IMR-90 (cell line): ENCODE results near the gene TUSC2. TPM values are rescaled to one million over a fixed set of nuclear protein-coding genes. Genes with fewer than 3 reads are reported as not detected.

Experiments
- ATAC-seq: fragments of 200-7000 bp; cut with Tn5 transposase; 2 replicates; pipeline ENCODE4 v1.9.1; 2020; ENCODE audit warnings: low read depth, mild to moderate bottlenecking, moderate library complexity
- BruUV-seq: library from RNA; stranded (reverse); fragments of 400-500 nt; replicated peaks from 2 replicates; lab custom pipeline; 2021; lab: Mats Ljungman, UMichigan
- CTCF ChIA-PET: fragments of 300-600 bp; formaldehyde crosslinking; extraction: SDS; loops from one replicate; lab custom pipeline; 2021; ENCODE audit warnings: antibody characterized with exemption; lab: Yijun Ruan, JAX
- POLR2A ChIA-PET: fragments of 300-600 bp; sonication (Branson Sonifier 250); formaldehyde crosslinking; loops from one replicate; lab custom pipeline; 2022; ENCODE audit warnings: antibody characterized with exemption; ENCODE audit not compliant: unreplicated experiment; lab: Charles Lee
- DNase-seq: peaks from one replicate; pipeline ENCODE4 v3.0.0; 2013
- H2AFZ ChIP-seq: replicated peaks from 2 replicates; pipeline ENCODE3; 2013; ENCODE audit warnings: low read length, mild to moderate bottlenecking; ENCODE audit not compliant: poor library complexity
- H2AK5ac ChIP-seq: 2 replicates; pipeline ENCODE4 v1.6.1; 2013; ENCODE audit warnings: low read depth, low read length, inconsistent platforms
- H2AK9ac ChIP-seq: replicated peaks from 2 replicates; pipeline ENCODE3; 2013; ENCODE audit warnings: mild to moderate bottlenecking, low read depth, low read length, moderate library complexity; ENCODE audit not compliant: poor library complexity
- H2BK120ac ChIP-seq: 2 replicates; pipeline ENCODE4 v1.6.1; 2013; ENCODE audit warnings: low read depth, low read length, inconsistent platforms
- H2BK15ac ChIP-seq: 3 replicates; pipeline ENCODE4 v1.6.1; 2013; ENCODE audit warnings: low read depth, low read length, inconsistent platforms
- H2BK20ac ChIP-seq: 2 replicates; pipeline ENCODE4 v1.6.1; 2013; ENCODE audit warnings: low read depth, mild to moderate bottlenecking, inconsistent platforms, low read length, moderate library complexity
- H2BK5ac ChIP-seq: 2 replicates; pipeline ENCODE4 v1.6.1; 2013; ENCODE audit warnings: mild to moderate bottlenecking, low read depth, low read length, inconsistent platforms; ENCODE audit not compliant: poor library complexity, severe bottlenecking
- H3K14ac ChIP-seq: replicated peaks from 2 replicates; pipeline ENCODE4 v1.6.1; 2013; ENCODE audit warnings: low read depth, low read length, inconsistent platforms
- H3K18ac ChIP-seq: 2 replicates; pipeline ENCODE4 v1.6.1; 2013; ENCODE audit warnings: low read depth, low read length, control low read depth
- H3K23ac ChIP-seq: 2 replicates; pipeline ENCODE4 v1.6.1; 2013; ENCODE audit warnings: low read depth, low read length, inconsistent platforms
- H3K27ac ChIP-seq: 2 replicates; pipeline ENCODE4 v1.5.1; 2013; ENCODE audit warnings: mild to moderate bottlenecking, control low read depth, low read length; ENCODE audit not compliant: insufficient read depth
- H3K27me3 ChIP-seq: 2 replicates; pipeline ENCODE4 v1.6.1; 2013; ENCODE audit warnings: low read length; ENCODE audit not compliant: control insufficient read depth, insufficient read depth
- H3K36me3 ChIP-seq: 2 replicates; pipeline ENCODE4 v1.6.1; 2013; ENCODE audit warnings: low read length, mixed read lengths; ENCODE audit not compliant: control insufficient read depth, insufficient read depth
- H3K4ac ChIP-seq: 2 replicates; pipeline ENCODE4 v1.6.1; 2013; ENCODE audit warnings: low read depth, low read length, inconsistent platforms
- H3K4me1 ChIP-seq: 2 replicates; pipeline ENCODE4 v1.6.1; 2013; ENCODE audit warnings: low read length, mixed read lengths; ENCODE audit not compliant: control insufficient read depth, insufficient read depth
- H3K4me2 ChIP-seq: 2 replicates; pipeline ENCODE4 v1.6.1; 2013; ENCODE audit warnings: low read depth, mild to moderate bottlenecking, control low read depth, low read length, moderate library complexity
- H3K4me3 ChIP-seq: 2 replicates; pipeline ENCODE4 v1.5.1; 2013; ENCODE audit warnings: low read depth, mild to moderate bottlenecking, control low read depth, low read length, moderate library complexity; ENCODE audit not compliant: insufficient read depth
- H3K56ac ChIP-seq: 2 replicates; pipeline ENCODE4 v1.6.1; 2013; ENCODE audit warnings: low read length, inconsistent platforms; ENCODE audit not compliant: insufficient read depth; ENCODE audit errors: extremely low read depth
- H3K79me1 ChIP-seq, 2 experiments: 2 replicates each; pipeline ENCODE4 v1.6.1; 2013; ENCODE audit warnings: low read length in 2 of 2, inconsistent platforms in 1 of 2, low read depth in 1 of 2
- H3K9ac ChIP-seq: 2 replicates; pipeline ENCODE4 v1.6.1; 2013; ENCODE audit warnings: low read depth, low read length, control low read depth
- H3K9me1 ChIP-seq: 2 replicates; pipeline ENCODE4 v1.6.1; 2013; ENCODE audit warnings: low read length, inconsistent platforms; ENCODE audit not compliant: insufficient read depth
- H3K9me3 ChIP-seq: 2 replicates; pipeline ENCODE4 v1.6.1; 2013; ENCODE audit warnings: low read length; ENCODE audit not compliant: control insufficient read depth, insufficient read depth
- H4K20me1 ChIP-seq: 2 replicates; pipeline ENCODE4 v1.6.1; 2013; ENCODE audit warnings: low read length, inconsistent platforms; ENCODE audit not compliant: insufficient read depth
- H4K5ac ChIP-seq: 2 replicates; pipeline ENCODE4 v1.6.1; 2013; ENCODE audit warnings: mild to moderate bottlenecking, low read depth, low read length, control low read depth
- H4K8ac ChIP-seq, 2 experiments: 2 replicates each; pipeline ENCODE4 v1.6.1; 2013; ENCODE audit warnings: low read depth in 2 of 2, low read length in 2 of 2, control low read depth in 1 of 2, inconsistent platforms in 1 of 2
- H4K91ac ChIP-seq: 2 replicates; pipeline ENCODE4 v1.6.1; 2013; ENCODE audit warnings: low read depth, low read length, inconsistent platforms; ENCODE audit not compliant: insufficient read depth
- BHLHE40 ChIP-seq: fragments of 150-350 bp; IDR thresholded peaks from 2 replicates; pipeline ENCODE4 v1.6.1; 2016; ENCODE audit warnings: mild to moderate bottlenecking, low read depth, low read length
- CEBPB ChIP-seq: IDR thresholded peaks from 2 replicates; pipeline ENCODE4 v1.6.1; 2012; ENCODE audit warnings: low read depth, low read length, improper control_type of control experiment
- CHD1 ChIP-seq: IDR thresholded peaks from 2 replicates; pipeline ENCODE4 v1.6.1; 2012; ENCODE audit warnings: low read depth, low read length, improper control_type of control experiment
- CTCF ChIP-seq: conservative IDR thresholded peaks from 2 replicates; pipeline ENCODE4 v1.5.1; 2012; ENCODE audit warnings: mild to moderate bottlenecking, low read depth, low read length, improper control_type of control experiment
- ELK1 ChIP-seq: fragments of 150-350 bp; IDR thresholded peaks from 2 replicates; pipeline ENCODE4 v1.6.1; 2016; ENCODE audit warnings: low read depth, mild to moderate bottlenecking, low read length, moderate library complexity, borderline replicate concordance
- FOS ChIP-seq: fragments of 150-350 bp; IDR thresholded peaks from 2 replicates; pipeline ENCODE4 v1.6.1; 2016; ENCODE audit warnings: low read depth, low read length
- MAFK ChIP-seq: IDR thresholded peaks from 2 replicates; pipeline ENCODE4 v1.6.1; 2012; ENCODE audit warnings: low read depth, low read length, improper control_type of control experiment
- MAZ ChIP-seq: IDR thresholded peaks from 2 replicates; pipeline ENCODE4 v1.6.1; 2012; ENCODE audit warnings: low read depth, mild to moderate bottlenecking, low read length, improper control_type of control experiment, moderate library complexity, borderline replicate concordance
- MXI1 ChIP-seq: IDR thresholded peaks from 2 replicates; pipeline ENCODE4 v1.6.1; 2012; ENCODE audit warnings: low read depth, mild to moderate bottlenecking, low read length, moderate library complexity, borderline replicate concordance
- NFE2L2 ChIP-seq: fragments of 150-350 bp; IDR thresholded peaks from 2 replicates; pipeline ENCODE4 v1.6.1; 2016; ENCODE audit warnings: low read depth, mild to moderate bottlenecking, low read length
- POLR2A ChIP-seq: IDR thresholded peaks from 2 replicates; pipeline ENCODE4 v1.6.1; 2012; ENCODE audit warnings: mild to moderate bottlenecking, low read depth, low read length
- RAD21 ChIP-seq: IDR thresholded peaks from 2 replicates; pipeline ENCODE4 v1.6.1; 2012; ENCODE audit warnings: low read length, improper control_type of control experiment
- RCOR1 ChIP-seq: IDR thresholded peaks from 2 replicates; pipeline ENCODE4 v1.6.1; 2012; ENCODE audit warnings: mild to moderate bottlenecking, low read length, improper control_type of control experiment; ENCODE audit not compliant: insufficient replicate concordance
- RFX5 ChIP-seq: IDR thresholded peaks from 2 replicates; pipeline ENCODE4 v1.8.0; 2012; ENCODE audit warnings: low read depth, mild to moderate bottlenecking, low read length, moderate library complexity
- SMC3 ChIP-seq: fragments of 150-350 bp; IDR thresholded peaks from 2 replicates; pipeline ENCODE4 v1.6.1; 2016; ENCODE audit warnings: low read depth, mild to moderate bottlenecking, antibody characterized with exemption, low read length, moderate library complexity
- WGBS, 2 experiments: methylation state at CpG; one replicate each; pipeline versions ENCODE4 v1.1.5 to v1.1.7; 2013; ENCODE audit warnings: missing lambda C conversion rate in 2 of 2; ENCODE audit not compliant: insufficient read length in 1 of 2; ENCODE audit errors: extremely low coverage in 2 of 2; 5-methylcytosine and 5-hydroxymethylcytosine counted together
- dilution Hi-C: fragments of 300-500 bp; cut with HindIII; formaldehyde crosslinking; loops from one replicate; pipeline ENCODE4 v1.14.3; 2018; ENCODE audit warnings: low sequenced_read_pairs; ENCODE audit not compliant: unreplicated experiment
- in situ Hi-C: fragments of 300-500 bp; cut with MboI; formaldehyde crosslinking; loops from 3 replicates; pipeline ENCODE4 v1.14.3; 2019; ENCODE audit warnings: low sequenced_read_pairs, inconsistent platforms, mixed read lengths
- intact Hi-C: fragments of 100-400 bp; cut with micrococcal nuclease; formaldehyde crosslinking; loops from 2 replicates; pipeline ENCODE4 v1.10.0; 2022
- polyA plus RNA-seq, 3 experiments: library from polyadenylated mRNA; depleted of rRNA; stranded (reverse); fragments of >200 nt; gene quantifications; 2 replicates each; pipeline ENCODE4 v1.2.3, GENCODE V29; 2012; ENCODE audit warnings: low replicate concordance in 1 of 3
- total RNA-seq: library from RNA; depleted of rRNA; stranded (reverse); fragments of >200 nt; gene quantifications from 2 replicates; pipeline ENCODE4 v1.2.3, GENCODE V29; 2012
- TF ChIP-seq, protein P1 (sequence below): fragments of 150-350 bp; IDR thresholded peaks from 2 replicates; pipeline ENCODE4 v1.6.1; 2017; ENCODE audit warnings: mild to moderate bottlenecking, antibody characterized with exemption, low read length, low read depth

Gene TUSC2
- total and polyA plus RNA-seq, 2 of the 4 experiments (the other 2 are of a cell fraction): 13.4 to 24.0 TPM

DNA sequence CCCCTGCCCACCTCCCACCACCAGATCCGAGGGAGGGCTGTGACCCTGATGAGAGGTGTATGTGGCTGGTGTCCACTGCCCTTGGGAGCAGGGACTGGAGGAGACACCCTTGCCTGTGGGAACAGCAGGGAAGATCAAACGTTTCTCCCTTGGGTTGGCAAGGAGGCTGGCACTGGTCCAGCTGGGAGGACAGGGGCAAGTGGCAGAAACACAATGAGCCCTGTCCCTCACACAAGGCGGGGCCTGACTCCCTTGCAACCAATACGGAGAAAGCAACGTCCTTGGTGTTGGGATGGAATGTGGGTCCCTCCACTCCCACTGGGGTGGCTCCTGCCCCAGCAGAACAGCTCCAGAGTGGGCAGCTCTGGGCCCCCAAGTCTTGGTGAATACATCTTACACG is 10.7 kb downstream of the TUSC2 start:
- Histone ChIP-seq H4K20me1 (0 out of 2 replicates have a peak, but pooled peaks cover 18% of the 10 kb centered on the region), H4K8ac (no peak overlapping the region), H3K56ac (no peak overlapping the region), H2AFZ (no peak overlapping the region), H3K23ac (no peak overlapping the region), H2AK5ac (peak overlapping the region; percentile 5; the same call in 1 of the 2 replicates), H3K4me3 (no peak overlapping the region), H3K79me1 (peaks cover 29 to 56% of the 10 kb centered on the region in 2 experiments), H2BK20ac (no peak overlapping the region), H3K9me3 (no peaks in the 10 kb centered on the region), H2AK9ac (peak overlapping the region; percentile 68), H3K4ac (no peak overlapping the region; the same call in 1 of the 2 replicates), H3K9ac (no peak overlapping the region), H4K5ac (no peak overlapping the region), H3K4me2 (no peak overlapping the region), H3K4me1 (peaks cover 22% of the 10 kb centered on the region), H2BK120ac (no peak overlapping the region), H4K91ac (no peak overlapping the region), H3K36me3 (peaks cover 38% of the 10 kb centered on the region), H3K27me3 (no peaks in the 10 kb centered on the region), H2BK15ac (no peak overlapping the region), H3K27ac (no peak overlapping the region), H3K14ac (no peak overlapping the region), H2BK5ac (no peak overlapping the region), H3K18ac (no peak overlapping the region), H3K9me1 (peaks cover 23% of the 10 kb centered on the region)
- DNase-seq (no peak), ATAC-seq (no peak)
- in situ Hi-C loops: no loop called here
- no TSS peak for BruUV-seq
- TF ChIP-seq RCOR1 (no peak), CHD1 (no peak), FOS (no peak), SMC3 (no peak), POLR2A (no peak), BHLHE40 (no peak), ELK1 (no peak), RAD21 (no peak), RFX5 (no peak), MXI1 (no peak), MAFK (no peak), CTCF (no peak), MAZ (no peak), NFE2L2 (no peak), CEBPB (no peak)
- TF ChIP-seq, protein P1, sequence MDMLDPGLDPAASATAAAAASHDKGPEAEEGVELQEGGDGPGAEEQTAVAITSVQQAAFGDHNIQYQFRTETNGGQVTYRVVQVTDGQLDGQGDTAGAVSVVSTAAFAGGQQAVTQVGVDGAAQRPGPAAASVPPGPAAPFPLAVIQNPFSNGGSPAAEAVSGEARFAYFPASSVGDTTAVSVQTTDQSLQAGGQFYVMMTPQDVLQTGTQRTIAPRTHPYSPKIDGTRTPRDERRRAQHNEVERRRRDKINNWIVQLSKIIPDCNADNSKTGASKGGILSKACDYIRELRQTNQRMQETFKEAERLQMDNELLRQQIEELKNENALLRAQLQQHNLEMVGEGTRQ: no peak
- intact Hi-C loops: no loop called here
- CTCF ChIA-PET: no interaction called here
- POLR2A ChIA-PET: no interaction called here
- no CpG with 5 or more reads among the region's 6 CpGs for WGBS, 2 experiments
- dilution Hi-C loops: no loop called here
